H1 (cell line): ENCODE data around the gene RALGAPA2. TPM values are rescaled to one million over a fixed set of nuclear protein-coding genes. Genes with fewer than 3 reads are reported as not detected.

Source experiments
- CTCF ChIA-PET: fragments of 300-600 bp; sonication (Branson Sonifier 250); formaldehyde crosslinking; loops from one replicate; lab custom pipeline; 2021; ENCODE audit not compliant: partially characterized antibody; lab: Charles Lee
- POLR2A ChIA-PET: fragments of 300-600 bp; sonication (Branson Sonifier 250); formaldehyde crosslinking; loops from one replicate; lab custom pipeline; 2021; ENCODE audit warnings: inconsistent platforms; ENCODE audit not compliant: partially characterized antibody; lab: Charles Lee
- DNase-seq, 2 experiments: peaks; one replicate each; pipeline versions ENCODE4 v3.0.0 to v3.0.0-alpha.2; 2010 to 2022; ENCODE audit warnings: low spot score in 2 of 2, low read depth in 1 of 2, mixed read lengths in 1 of 2
- FAIRE-seq: peaks from 2 replicates; lab custom pipeline; 2011; peaks lifted over from hg19 to GRCh38; lab: Jason Lieb, UNC
- H2AFZ ChIP-seq: 2 replicates; pipeline ENCODE4 v1.8.1; 2012; ENCODE audit warnings: low read length, inconsistent platforms
- H2AK5ac ChIP-seq: 2 replicates; pipeline ENCODE4 v1.6.1; 2013; ENCODE audit warnings: low read depth, low read length
- H2BK120ac ChIP-seq: replicated peaks from 2 replicates; pipeline ENCODE3; 2013; ENCODE audit warnings: low read depth, low read length, inconsistent platforms
- H2BK12ac ChIP-seq: 2 replicates; pipeline ENCODE4 v1.6.1; 2013; ENCODE audit warnings: low read depth, low read length
- H2BK15ac ChIP-seq: 2 replicates; pipeline ENCODE4 v1.6.1; 2013; ENCODE audit warnings: low read length
- H2BK20ac ChIP-seq: 2 replicates; pipeline ENCODE4 v1.6.1; 2013; ENCODE audit warnings: low read length
- H2BK5ac ChIP-seq: 2 replicates; pipeline ENCODE4 v1.6.1; 2013; ENCODE audit warnings: low read depth, low read length
- H3K14ac ChIP-seq: 2 replicates; pipeline ENCODE4 v1.6.1; 2013; ENCODE audit warnings: inconsistent platforms; ENCODE audit not compliant: insufficient read length
- H3K18ac ChIP-seq: 2 replicates; pipeline ENCODE4 v1.6.1; 2013; ENCODE audit warnings: low read length; ENCODE audit errors: extremely low read depth
- H3K23ac ChIP-seq: 2 replicates; pipeline ENCODE4 v1.6.1; 2013; ENCODE audit warnings: inconsistent platforms; ENCODE audit not compliant: insufficient read length
- H3K23me2 ChIP-seq: 2 replicates; pipeline ENCODE4 v1.6.1; 2013; ENCODE audit warnings: low read depth, low read length
- H3K27ac ChIP-seq: 2 replicates; pipeline ENCODE4 v1.6.1; 2011; ENCODE audit warnings: low read depth, low read length, inconsistent platforms
- H3K27me3 ChIP-seq, 4 experiments: replicated peaks in 1 of 4; 1 replicate in 1 of 4; 2 replicates in 3 of 4; pipeline versions ENCODE4 v1.6.1 to v1.8.1; 2011 to 2013; ENCODE audit warnings: low read length in 3 of 4, mild to moderate bottlenecking in 3 of 4, inconsistent platforms in 2 of 4, mixed read lengths in 2 of 4, moderate library complexity in 1 of 4; ENCODE audit not compliant: control insufficient read depth in 3 of 4, insufficient read depth in 3 of 4; ENCODE audit errors: extremely low read depth in 1 of 4
- H3K36me3 ChIP-seq, 4 experiments: 2 replicates each; pipeline versions ENCODE4 v1.6.1 to v1.8.1; 2011 to 2013; ENCODE audit warnings: mild to moderate bottlenecking in 4 of 4, low read length in 3 of 4, moderate library complexity in 2 of 4, control low read depth in 1 of 4, inconsistent platforms in 1 of 4; ENCODE audit not compliant: insufficient read depth in 4 of 4, control insufficient read depth in 2 of 4
- H3K4ac ChIP-seq: replicated peaks from 2 replicates; pipeline ENCODE3; 2013; ENCODE audit warnings: low read length, low read depth, mixed read lengths, inconsistent platforms; ENCODE audit not compliant: insufficient read length
- H3K4me1 ChIP-seq, 4 experiments: replicated peaks in 1 of 4; 1 replicate in 1 of 4; 2 replicates in 3 of 4; pipeline versions ENCODE4 v1.6.1 to v1.8.1; 2011 to 2013; ENCODE audit warnings: low read length in 3 of 4, inconsistent platforms in 2 of 4, mixed read lengths in 1 of 4; ENCODE audit not compliant: insufficient read depth in 4 of 4, control insufficient read depth in 3 of 4
- H3K4me2 ChIP-seq, 2 experiments: 2 replicates each; pipeline versions ENCODE4 v1.6.1 to v1.8.1; 2011 to 2013; ENCODE audit warnings: low read depth in 2 of 2, low read length in 2 of 2, control low read depth in 1 of 2, inconsistent platforms in 1 of 2, mild to moderate bottlenecking in 1 of 2; ENCODE audit not compliant: insufficient read depth in 1 of 2
- H3K4me3 ChIP-seq, 4 experiments: fragments of 200-600, 300-600 bp in 1 of 4; sonication (generic), shearing (Covaris generic), sonication (Bioruptor Twin) in 1 of 4; 2 replicates each; pipeline versions ENCODE4 v1.5.1 to v1.8.1; 2011 to 2016; ENCODE audit warnings: low read length in 4 of 4, low read depth in 3 of 4, control low read depth in 2 of 4, inconsistent platforms in 2 of 4, mild to moderate bottlenecking in 2 of 4, mixed read lengths in 1 of 4, moderate library complexity in 1 of 4; ENCODE audit not compliant: insufficient read depth in 2 of 4; ENCODE audit errors: extremely low read depth in 1 of 4
- H3K56ac ChIP-seq: replicated peaks from 2 replicates; pipeline ENCODE3; 2013; ENCODE audit warnings: low read depth, mild to moderate bottlenecking, mixed read lengths, low read length, inconsistent platforms; ENCODE audit not compliant: insufficient read length
- H3K79me1 ChIP-seq: 2 replicates; pipeline ENCODE4 v1.6.1; 2013; ENCODE audit warnings: low read depth, low read length, control low read depth
- H3K79me2 ChIP-seq, 2 experiments: 2 replicates each; pipeline versions ENCODE4 v1.6.1 to v1.8.1; 2012 to 2013; ENCODE audit warnings: low read length in 2 of 2, mild to moderate bottlenecking in 2 of 2, inconsistent platforms in 1 of 2; ENCODE audit not compliant: insufficient read depth in 2 of 2, control insufficient read depth in 1 of 2
- H3K9ac ChIP-seq, 4 experiments: replicated peaks in 1 of 4; 1 replicate in 1 of 4; 2 replicates in 3 of 4; pipeline versions ENCODE4 v1.6.1 to v1.8.1; 2011 to 2013; ENCODE audit warnings: low read depth in 3 of 4, low read length in 3 of 4, control low read depth in 2 of 4, mild to moderate bottlenecking in 2 of 4, moderate library complexity in 2 of 4, inconsistent platforms in 1 of 4; ENCODE audit errors: extremely low read depth in 1 of 4
- H3K9me3 ChIP-seq, 2 experiments: 2 replicates each; pipeline versions ENCODE4 v1.6.1 to v1.8.1; 2012 to 2013; ENCODE audit warnings: mild to moderate bottlenecking in 2 of 2, moderate library complexity in 2 of 2, control low read depth in 1 of 2, inconsistent platforms in 1 of 2, low read depth in 1 of 2, low read length in 1 of 2, mixed read lengths in 1 of 2; ENCODE audit not compliant: insufficient read depth in 2 of 2
- H4K20me1 ChIP-seq, 2 experiments: replicated peaks in 1 of 2; 2 replicates each; pipeline versions ENCODE3 to v1.8.1; 2011 to 2013; ENCODE audit warnings: inconsistent platforms in 2 of 2, low read length in 2 of 2, mild to moderate bottlenecking in 1 of 2; ENCODE audit not compliant: insufficient read depth in 2 of 2, control insufficient read depth in 1 of 2
- H4K5ac ChIP-seq: 2 replicates; pipeline ENCODE4 v1.6.1; 2013; ENCODE audit warnings: low read length, low read depth, mixed read lengths, inconsistent platforms; ENCODE audit not compliant: insufficient read length
- H4K8ac ChIP-seq: 2 replicates; pipeline ENCODE4 v1.8.0; 2013; ENCODE audit warnings: mild to moderate bottlenecking, moderate library complexity, low read length, inconsistent platforms; ENCODE audit not compliant: insufficient read depth; ENCODE audit errors: extremely low read depth
- H4K91ac ChIP-seq: replicated peaks from 2 replicates; pipeline ENCODE3; 2013; ENCODE audit warnings: low read length, mixed read lengths, inconsistent platforms; ENCODE audit not compliant: insufficient read length
- SP2 ChIP-seq: IDR thresholded peaks from 2 replicates; pipeline ENCODE4 v1.6.1; 2012; ENCODE audit warnings: mild to moderate bottlenecking, low read length, inconsistent platforms
- WGBS, 2 experiments: shearing (Covaris generic) in 1 of 2; methylation state at CpG; one replicate each; pipeline versions ENCODE4 v1.1.6 to v1.1.7; 2013 to 2015; ENCODE audit warnings: low lambda C conversion rate in 2 of 2, mixed read lengths in 2 of 2, inconsistent platforms in 1 of 2, low coverage in 1 of 2, missing lambda C conversion rate in 1 of 2; ENCODE audit not compliant: insufficient replicate concordance in 2 of 2, insufficient coverage in 1 of 2, insufficient read length in 1 of 2; ENCODE audit errors: extremely low coverage in 1 of 2, missing lambda C conversion rate in 1 of 2; 5-methylcytosine and 5-hydroxymethylcytosine counted together
- polyA plus RNA-seq, 7 experiments: library from polyadenylated mRNA; depleted of rRNA in 3 of 7; stranded (reverse) in 5 of 7; unstranded in 2 of 7; fragments of >200 nt in 5 of 7; fragments of 200-250 nt in 2 of 7; gene quantifications; 1 replicate in 5 of 7; 2 replicates in 1 of 7; 4 replicates in 1 of 7; pipeline versions ENCODE4 v1.2.1 to v1.2.3, GENCODE V29; 2011 to 2013; ENCODE audit warnings: missing spikeins in 2 of 7, mixed read lengths in 2 of 7
- total RNA-seq: library from RNA; stranded (reverse); fragmentation: NEBNext Ultra II Directional; extraction: Animal tissue kit (Norgen Biotek cat#: 25700); gene quantifications from 2 replicates; pipeline ENCODE4 v1.2.1, GENCODE V29; 2021

The RALGAPA2 gene
- total and polyA plus RNA-seq, 2 of the 8 experiments (the other 6 are each of a cell fraction or from before 2014, with no cell fraction given): 5.1 to 25.5 TPM

- no peak overlapping the region for H3K27ac ChIP-seq
- no peak overlapping the region for H3K4me3 ChIP-seq
- no peak for FAIRE-seq
- no peak overlapping the region for H2BK12ac ChIP-seq
- no peak overlapping the region for H4K5ac ChIP-seq
- H2BK20ac ChIP-seq: no peak overlapping the region
- H3K23ac ChIP-seq: no peak overlapping the region
- H4K91ac ChIP-seq: no peak overlapping the region
- H3K9ac ChIP-seq: no peak overlapping the region
- CTCF ChIA-PET: no interaction called here
- H3K36me3 ChIP-seq: 0 out of 8 replicates have a peak, but pooled peaks cover 0 to 3% (median 0%) of the 10 kb centered on the region in 4 experiments
- no peak overlapping the region for H2AFZ ChIP-seq
- H4K20me1 ChIP-seq: peaks cover 0 to 2% of the 10 kb centered on the region in 2 experiments
- no peaks in the 10 kb centered on the region for H3K9me3 ChIP-seq
- H4K8ac ChIP-seq: no peak overlapping the region
- H2AK5ac ChIP-seq: no peak overlapping the region
- H2BK5ac ChIP-seq: no peak overlapping the region
- no peak overlapping the region for H3K4me2 ChIP-seq
- no peak overlapping the region for H2BK15ac ChIP-seq
- H3K18ac ChIP-seq: no peak overlapping the region
- H3K79me1 ChIP-seq: no peaks in the 10 kb centered on the region
- TF ChIP-seq SP2: no peak
- TF ChIP-seq, all 59 proteins: peak for 0
- no peaks in the 10 kb centered on the region for H3K79me2 ChIP-seq
- H3K27me3 ChIP-seq: no peaks in the 10 kb centered on the region
- POLR2A ChIA-PET: interaction anchor here (0.9 kb wide), 1 partner anchor 15 kb away, joined by 3 read pairs; no protein-coding TSS in a partner anchor
- H3K4ac ChIP-seq: no peak overlapping the region
- H3K23me2 ChIP-seq: no peaks in the 10 kb centered on the region
- no peak overlapping the region for H3K56ac ChIP-seq
- WGBS, 2 experiments: 100% methylated on average over 6 of the region's 6 CpGs; no CpG with 5 or more reads in 1 of the 2 experiments
- H3K14ac ChIP-seq: no peak overlapping the region
- H2BK120ac ChIP-seq: no peak overlapping the region
- H3K4me1 ChIP-seq: no peaks in the 10 kb centered on the region
- no peak for DNase-seq
Observed at GRCh38 chr20:20549267-20549612, 163.2 kb downstream of the RALGAPA2 start.
